DOHH2 (cell line): ENCODE data around the gene PEAK1.
A peak's percentile ranks its signal among the peaks of the same experiment; 100 is the strongest.

Experiments used
- H3F3A ChIP-seq: fragments of 200-600 bp; sonication (generic), shearing (Covaris generic); 2 replicates; pipeline ENCODE4 v1.6.0; 2016; ENCODE audit warnings: antibody characterized with exemption, mild to moderate bottlenecking; ENCODE audit not compliant: control insufficient read depth, insufficient read depth
- H3K27ac ChIP-seq: fragments of 200-600 bp; sonication (generic); 2 replicates; pipeline ENCODE4 v1.5.1; 2014; ENCODE audit warnings: low read depth, mild to moderate bottlenecking, low read length, moderate library complexity
- H3K27me3 ChIP-seq: fragments of 200-600 bp; sonication (generic); 2 replicates; pipeline ENCODE4 v1.6.1; 2014; ENCODE audit warnings: mild to moderate bottlenecking, low read length, mixed read lengths; ENCODE audit not compliant: control insufficient read depth
- H3K36me3 ChIP-seq: fragments of 200-600 bp; sonication (generic); 2 replicates; pipeline ENCODE4 v1.6.1; 2014; ENCODE audit warnings: mild to moderate bottlenecking, low read length, moderate library complexity, mixed read lengths; ENCODE audit not compliant: control insufficient read depth
- H3K4me1 ChIP-seq: fragments of 200-600 bp; sonication (generic); 2 replicates; pipeline ENCODE4 v1.6.1; 2014; ENCODE audit warnings: mild to moderate bottlenecking, low read length, mixed read lengths; ENCODE audit not compliant: control insufficient read depth
- H3K4me2 ChIP-seq: fragments of 200-600 bp; sonication (generic); 2 replicates; pipeline ENCODE4 v1.6.0; 2014; ENCODE audit warnings: mild to moderate bottlenecking, low read length, moderate library complexity
- H3K4me3 ChIP-seq: fragments of 200-600 bp; sonication (generic); 2 replicates; pipeline ENCODE4 v1.5.1; 2014; ENCODE audit warnings: mild to moderate bottlenecking, low read length, mixed read lengths
- H3K79me2 ChIP-seq: fragments of 200-600 bp; sonication (generic); 2 replicates; pipeline ENCODE4 v1.6.1; 2014; ENCODE audit warnings: mild to moderate bottlenecking, low read length, mixed read lengths; ENCODE audit not compliant: control insufficient read depth
- H3K9me2 ChIP-seq: fragments of 200-600 bp; sonication (generic); replicated peaks from 2 replicates; pipeline ENCODE4 v1.6.1; 2014; ENCODE audit warnings: mild to moderate bottlenecking, low read length, mixed read lengths; ENCODE audit not compliant: control insufficient read depth
- H3K9me3 ChIP-seq: fragments of 200-600 bp; sonication (generic); 2 replicates; pipeline ENCODE4 v1.6.1; 2014; ENCODE audit warnings: antibody characterized with exemption, low read length, mixed read lengths; ENCODE audit not compliant: control insufficient read depth, insufficient read depth
- H4K20me1 ChIP-seq: fragments of 200-600 bp; sonication (generic); 2 replicates; pipeline ENCODE4 v1.6.0; 2014; ENCODE audit warnings: low read depth, mild to moderate bottlenecking, antibody characterized with exemption, low read length, moderate library complexity; ENCODE audit not compliant: control insufficient read depth, insufficient read depth
- EZH2phosphoT487 ChIP-seq: fragments of 200-600 bp; sonication (generic); IDR thresholded peaks from 2 replicates; pipeline ENCODE4 v1.6.1; 2017; ENCODE audit warnings: borderline replicate concordance, mild to moderate bottlenecking, antibody characterized with exemption, low read length, moderate library complexity, mixed read lengths
- TF ChIP-seq, protein P1 (sequence below): fragments of 200-600 bp; sonication (generic); IDR thresholded peaks from one replicate; pipeline ENCODE4 v1.5.1; 2014; ENCODE audit warnings: antibody characterized with exemption, mild to moderate bottlenecking, low read depth, low read length; ENCODE audit not compliant: poor library complexity, severe bottlenecking

The PEAK1 gene

DNA sequence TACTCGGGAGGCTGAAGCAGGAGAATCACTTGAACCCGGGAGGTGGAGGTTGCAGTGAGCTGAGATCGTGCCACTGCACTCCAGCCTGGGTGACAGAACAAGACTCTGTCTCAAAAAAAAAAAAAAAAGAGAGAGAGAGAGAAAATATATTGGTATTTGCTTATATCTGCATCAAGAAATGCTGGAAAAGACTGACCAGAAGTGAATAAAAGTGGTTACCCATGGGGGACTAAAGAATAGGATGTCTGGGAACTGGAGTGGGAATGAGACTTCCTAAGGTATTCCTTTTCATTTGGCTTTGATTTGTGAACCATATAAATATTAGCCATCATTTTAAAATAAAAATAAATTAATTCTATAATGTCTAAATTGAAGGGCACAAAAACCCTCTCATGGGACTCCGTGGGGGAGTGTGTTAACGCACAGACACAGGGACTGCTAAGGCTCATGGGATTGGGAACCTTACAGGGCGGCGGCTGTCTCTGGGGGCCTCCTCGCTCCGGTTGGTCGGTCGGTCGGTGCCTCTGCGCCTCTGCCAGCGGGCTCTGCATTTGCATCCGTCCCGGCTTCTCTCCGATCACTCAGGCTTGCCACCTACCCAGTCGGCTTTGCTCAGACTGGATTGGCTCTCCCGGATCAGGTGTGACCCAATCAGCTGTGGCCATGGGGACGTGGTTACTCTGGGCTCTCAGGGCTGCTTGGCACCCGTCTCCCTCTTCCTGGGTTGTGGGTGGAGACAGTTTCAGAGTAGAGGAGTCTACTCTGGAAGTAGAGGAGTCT is 336.3 kb downstream of the PEAK1 start:
- no peak overlapping the region for H3K27ac ChIP-seq
- H3K9me2 ChIP-seq = no peaks in the 10 kb centered on the region
- no peaks in the 10 kb centered on the region for H3K79me2 ChIP-seq
- H3K4me2 ChIP-seq = peak overlapping the region; percentile 56
- H3F3A ChIP-seq = no peaks in the 10 kb centered on the region
- peaks cover 17% of the 10 kb centered on the region for H3K4me1 ChIP-seq
- H3K36me3 ChIP-seq = no peaks in the 10 kb centered on the region
- H4K20me1 ChIP-seq = no peaks in the 10 kb centered on the region
- H3K9me3 ChIP-seq = no peaks in the 10 kb centered on the region
- no peaks in the 10 kb centered on the region for H3K27me3 ChIP-seq
- H3K4me3 ChIP-seq = peak overlapping the region; percentile 40
- no peak for TF ChIP-seq EZH2phosphoT487
- TF ChIP-seq, protein P1, sequence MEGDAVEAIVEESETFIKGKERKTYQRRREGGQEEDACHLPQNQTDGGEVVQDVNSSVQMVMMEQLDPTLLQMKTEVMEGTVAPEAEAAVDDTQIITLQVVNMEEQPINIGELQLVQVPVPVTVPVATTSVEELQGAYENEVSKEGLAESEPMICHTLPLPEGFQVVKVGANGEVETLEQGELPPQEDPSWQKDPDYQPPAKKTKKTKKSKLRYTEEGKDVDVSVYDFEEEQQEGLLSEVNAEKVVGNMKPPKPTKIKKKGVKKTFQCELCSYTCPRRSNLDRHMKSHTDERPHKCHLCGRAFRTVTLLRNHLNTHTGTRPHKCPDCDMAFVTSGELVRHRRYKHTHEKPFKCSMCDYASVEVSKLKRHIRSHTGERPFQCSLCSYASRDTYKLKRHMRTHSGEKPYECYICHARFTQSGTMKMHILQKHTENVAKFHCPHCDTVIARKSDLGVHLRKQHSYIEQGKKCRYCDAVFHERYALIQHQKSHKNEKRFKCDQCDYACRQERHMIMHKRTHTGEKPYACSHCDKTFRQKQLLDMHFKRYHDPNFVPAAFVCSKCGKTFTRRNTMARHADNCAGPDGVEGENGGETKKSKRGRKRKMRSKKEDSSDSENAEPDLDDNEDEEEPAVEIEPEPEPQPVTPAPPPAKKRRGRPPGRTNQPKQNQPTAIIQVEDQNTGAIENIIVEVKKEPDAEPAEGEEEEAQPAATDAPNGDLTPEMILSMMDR = no peak

DNA sequence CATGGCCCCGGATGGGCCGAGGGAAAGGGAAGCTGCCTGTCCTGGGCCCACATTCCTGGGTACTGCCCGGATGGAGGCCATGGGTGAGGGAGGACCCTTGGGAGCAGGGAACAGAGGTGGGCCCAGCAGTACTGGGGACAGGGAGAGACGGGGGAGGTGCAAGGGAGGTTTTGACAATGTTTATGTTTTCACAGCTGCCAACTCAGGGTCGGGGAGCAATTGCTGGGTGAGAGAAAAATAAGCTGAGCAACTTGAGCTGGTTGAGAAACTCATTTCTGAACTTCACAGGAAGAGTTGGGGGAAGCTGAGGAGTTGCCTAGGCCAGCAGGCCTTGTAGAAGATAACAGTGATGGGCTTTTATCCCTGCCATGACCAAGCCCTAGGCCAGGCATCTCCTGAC is 337.9 kb downstream of the PEAK1 start:
- Histone ChIP-seq H3K4me1 (peaks cover 17% of the 10 kb centered on the region), H4K20me1 (no peaks in the 10 kb centered on the region), H3F3A (no peaks in the 10 kb centered on the region), H3K9me2 (no peaks in the 10 kb centered on the region), H3K4me3 (no peak overlapping the region), H3K79me2 (no peaks in the 10 kb centered on the region), H3K36me3 (no peaks in the 10 kb centered on the region), H3K9me3 (no peaks in the 10 kb centered on the region), H3K27me3 (no peaks in the 10 kb centered on the region), H3K27ac (no peak overlapping the region), H3K4me2 (no peak overlapping the region)
- no peak for TF ChIP-seq EZH2phosphoT487
- TF ChIP-seq, protein P1 = no peak

DNA sequence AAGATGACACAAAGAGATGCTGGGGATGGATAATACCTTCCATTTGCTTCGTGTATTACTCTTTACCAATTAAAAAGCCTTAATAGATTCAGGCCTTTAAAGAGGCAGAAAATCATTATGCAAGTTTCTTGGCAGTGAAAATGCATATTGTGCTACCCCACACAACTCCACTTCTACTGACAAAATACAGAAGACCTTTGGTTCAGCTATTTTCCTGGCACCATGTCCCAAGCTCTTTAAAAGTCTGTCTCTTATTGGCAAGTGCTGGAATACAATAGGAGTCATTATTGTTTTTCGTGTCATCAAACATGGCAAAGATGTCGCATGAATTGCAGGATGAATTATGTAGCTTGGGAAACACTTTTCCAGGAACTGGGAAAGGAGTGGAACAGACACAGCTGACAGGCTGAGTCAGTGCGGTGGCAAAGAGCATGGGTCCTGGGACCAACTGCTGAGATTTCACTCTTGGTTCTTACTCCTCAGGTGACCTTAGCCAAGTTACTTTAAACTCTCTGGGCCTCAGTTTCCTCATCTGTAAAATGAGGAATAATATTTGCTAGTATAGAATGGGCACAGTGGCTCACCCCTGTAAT is 343.5 kb downstream of the PEAK1 start:
- no peaks in the 10 kb centered on the region for H4K20me1 ChIP-seq
- H3K27me3 ChIP-seq = no peaks in the 10 kb centered on the region
- no peaks in the 10 kb centered on the region for H3F3A ChIP-seq
- TF ChIP-seq EZH2phosphoT487 = no peak
- TF ChIP-seq, protein P1 = no peak
- H3K9me2 ChIP-seq = no peaks in the 10 kb centered on the region
- no peak overlapping the region for H3K27ac ChIP-seq
- H3K4me1 ChIP-seq = peaks cover 1% of the 10 kb centered on the region
- no peak overlapping the region for H3K4me2 ChIP-seq
- no peaks in the 10 kb centered on the region for H3K79me2 ChIP-seq
- no peaks in the 10 kb centered on the region for H3K9me3 ChIP-seq
- H3K36me3 ChIP-seq = no peaks in the 10 kb centered on the region
- H3K4me3 ChIP-seq = no peak overlapping the region
